Breast epithelium (tissue), 3 donors: ENCODE data around the gene ADIRF.

Source experiments
- CTCF ChIP-seq, 3 donors: fragments of 450-650 bp; IDR thresholded peaks; one replicate each; pipeline ENCODE4 v1.5.1; 2016 to 2017; ENCODE audit warnings: antibody characterized with exemption in 3 of 3, mild to moderate bottlenecking in 3 of 3, moderate library complexity in 3 of 3
- POLR2AphosphoS5 ChIP-seq, 3 donors: sonication (generic); formaldehyde crosslinking; IDR thresholded peaks; one replicate each; pipeline ENCODE4 v1.6.1; 2017; ENCODE audit warnings: antibody characterized with exemption in 3 of 3

DNA sequence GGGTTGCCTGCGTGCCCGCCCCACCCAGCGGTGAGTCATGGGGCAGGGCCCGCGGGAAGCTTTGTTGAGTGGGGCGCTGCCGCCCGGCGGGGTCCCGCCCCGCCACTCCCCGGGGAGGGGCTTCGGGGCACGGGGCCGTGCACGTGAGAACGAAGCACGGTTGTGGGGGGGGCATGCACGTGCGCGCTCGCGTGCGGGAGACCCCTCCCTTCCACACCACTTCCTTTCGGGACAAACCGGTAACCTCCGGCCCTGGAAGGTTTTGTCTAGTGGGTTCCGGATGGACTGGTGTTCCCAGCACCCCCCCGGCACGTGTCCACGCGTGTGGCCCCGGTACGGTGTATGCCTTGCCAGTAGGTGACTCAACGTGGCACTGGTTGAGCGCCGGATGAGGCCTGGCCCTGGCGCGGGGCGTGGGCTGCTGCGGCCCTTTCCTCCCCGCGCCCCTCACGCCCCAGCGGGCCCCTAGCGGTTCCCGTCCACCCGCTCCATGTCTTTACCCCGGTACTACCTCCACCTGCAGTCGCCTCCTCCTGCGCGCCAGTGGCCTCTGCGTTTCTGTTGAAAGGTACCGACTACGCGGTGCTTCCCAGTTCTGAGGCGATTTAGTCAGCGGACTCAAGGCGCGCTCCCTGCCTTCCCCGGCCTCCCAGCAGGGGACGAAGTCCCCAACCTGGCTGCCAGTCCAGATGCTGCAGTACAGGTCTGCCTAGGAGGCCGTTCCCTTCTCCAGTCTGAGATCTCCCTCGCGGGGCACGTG lies 3.1 kb downstream of the ADIRF start:
- peak in 2 of 3 donors; percentile 49 to 59 for TF ChIP-seq CTCF (IDR thresholded peaks at IDR 0.05)
- TF ChIP-seq POLR2AphosphoS5 (IDR thresholded peaks at IDR 0.05) = peak; percentile 90 to 94 (median 92)
